Adrenal gland (tissue), 12 donors: ENCODE results near the gene PIGB. TPM values are rescaled to one million over a fixed set of nuclear protein-coding genes. Genes with fewer than 3 reads are reported as not detected.

Experiments used
- DNase-seq, 7 donors: peaks; one replicate each; pipeline ENCODE4 v3.0.0-alpha.2; 2019 to 2020
- H3K27ac ChIP-seq, 5 donors: fragments of 200-600 bp; sonication (generic) in 4 of 5; 1 replicate in 3 of 5; 2 replicates in 2 of 5; pipeline versions ENCODE4 v1.5.1 to v1.8.0; 2016 to 2020; ENCODE audit warnings: mild to moderate bottlenecking in 1 of 5
- H3K27me3 ChIP-seq: fragments of 200-600 bp; 2 replicates; pipeline ENCODE4 v1.8.0; 2021
- H3K36me3 ChIP-seq, 2 donors: fragments of 200-600 bp; replicated peaks in 1 of 2; 1 replicate in 1 of 2; 2 replicates in 1 of 2; pipeline versions ENCODE4 v1.5.1 to v1.8.0; 2018 to 2022
- H3K4me1 ChIP-seq, 2 donors: fragments of 200-600 bp; replicated peaks in 1 of 2; 1 replicate in 1 of 2; 2 replicates in 1 of 2; pipeline versions ENCODE4 v1.5.1 to v1.8.0; 2018 to 2021
- H3K4me3 ChIP-seq, 4 donors: fragments of 200-600 bp; sonication (generic) in 3 of 4; one replicate each; pipeline ENCODE4 v1.5.1; 2016 to 2018
- H3K9me3 ChIP-seq, 3 donors: fragments of 200-600 bp; sonication (generic) in 1 of 3; replicated peaks in 1 of 3; 1 replicate in 2 of 3; 2 replicates in 1 of 3; pipeline versions ENCODE4 v1.5.1 to v1.8.0; 2016 to 2021
- CTCF ChIP-seq, 6 experiments: fragments of 450-650 bp in 4 of 6; fragments of 200-600 bp in 2 of 6; sonication (generic) in 1 of 6; IDR thresholded peaks; 1 replicate in 5 of 6; 2 replicates in 1 of 6; pipeline versions ENCODE4 v1.5.1 to v1.8.0; 2016 to 2021; ENCODE audit warnings: antibody characterized with exemption in 6 of 6, mild to moderate bottlenecking in 2 of 6, moderate library complexity in 1 of 6
- POLR2A ChIP-seq, 2 donors: fragments of 450-650 bp; IDR thresholded peaks; one replicate each; pipeline ENCODE4 v1.6.1; 2017; ENCODE audit warnings: antibody characterized with exemption in 2 of 2, mild to moderate bottlenecking in 2 of 2, moderate library complexity in 1 of 2
- WGBS, 4 donors: extraction: QIAGEN DNeasy Blood & Tissue Kit in 2 of 4; methylation state at CpG; one replicate each; pipeline versions ENCODE4 v1.1.5 to v1.1.7; 2013 to 2017; 5-methylcytosine and 5-hydroxymethylcytosine counted together
- intact Hi-C, 2 donors: fragments of 100-400 bp; cut with DNase I; formaldehyde crosslinking; loops; one replicate each; pipeline versions ENCODE4 v1.14.1 to v1.15.0; 2022 to 2023
- polyA plus RNA-seq, 3 donors: library from polyadenylated mRNA; stranded (reverse); fragments of 200-250 nt in 2 of 3; fragments of 350-450 nt in 1 of 3; fragmentation: Illumina TruSeq in 1 of 3; extraction: RNeasy Lipid Tissue Mini Kit (QIAGEN cat#74804) in 1 of 3; gene quantifications; one replicate each; pipeline ENCODE4 v1.2.3, GENCODE V29; 2013 to 2014
- total RNA-seq, 9 donors: library from RNA; depleted of rRNA in 4 of 9; stranded (reverse); fragments of >200 nt in 4 of 9; fragments of 120-200 nt in 1 of 9; fragmentation: NEBNext Ultra II Directional in 1 of 9; extraction: Animal tissue kit (Norgen Biotek cat#: 25700) in 1 of 9; gene quantifications; one replicate each; pipeline versions ENCODE4 v1.1.0 to v1.2.4, GENCODE V29; 2013 to 2023
- donor health status: healthy with polysubstance abuse.
- donor health status: Bipolar disorder and iron deficiency.
- donor health status: DM: yes; HTN: yes; CAD: no.
- donor health status: DM: no; HTN: no; CAD: no.
- donor health status: DM: no; HTN: no; CAD: no.
- donor health status: DM: yes; HTN: yes; CAD: no.

PIGB gene
- total and polyA plus RNA-seq, 12 donors, result 9.5 to 33.8 (median 15.6) TPM

- WGBS, 4 donors, result 88 to 95% (median 94%) methylated on average over 5 of the region's 5 CpGs
- no peak for DNase-seq
- Histone ChIP-seq H3K9me3 (no peaks in the 10 kb centered on the region), H3K27ac (no peak overlapping the region), H3K4me3 (no peak overlapping the region), H3K36me3 (peaks cover 0 to 14% of the 10 kb centered on the region in 2 donors), H3K4me1 (no peaks in the 10 kb centered on the region), H3K27me3 (no peaks in the 10 kb centered on the region)
- intact Hi-C loops, result no loop called here
- TF ChIP-seq CTCF (IDR thresholded peaks at IDR 0.05), result no peak
- TF ChIP-seq POLR2A (IDR thresholded peaks at IDR 0.05), result no peak
Measured at GRCh38 chr15:55334371-55334770, 15.3 kb downstream of the PIGB start.

DNA sequence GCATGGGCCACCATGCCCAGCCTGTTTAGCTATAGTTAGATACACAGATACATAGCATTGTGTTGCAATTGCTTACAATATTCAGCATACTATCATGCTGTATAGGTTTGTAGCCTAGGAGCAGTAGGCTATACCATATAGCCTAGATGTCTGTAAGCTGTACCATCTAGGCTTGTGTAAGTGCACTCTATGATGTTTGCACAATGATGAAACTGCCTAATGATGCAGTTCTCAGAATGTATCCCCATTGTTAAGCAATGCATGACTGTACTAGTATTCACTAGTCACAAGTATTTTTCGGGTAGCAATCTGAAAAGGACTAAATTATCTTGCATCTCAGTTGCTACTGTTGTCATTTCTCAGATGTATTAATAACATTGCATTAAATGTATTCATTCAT lies 16.0 kb downstream of the PIGB start:
- intact Hi-C loops, result no loop called here
- Histone ChIP-seq H3K4me3 (no peak overlapping the region), H3K36me3 (peaks cover 0 to 14% of the 10 kb centered on the region in 2 donors), H3K9me3 (no peaks in the 10 kb centered on the region), H3K27me3 (no peaks in the 10 kb centered on the region), H3K27ac (no peak overlapping the region), H3K4me1 (no peaks in the 10 kb centered on the region)
- no peak for TF ChIP-seq CTCF (IDR thresholded peaks at IDR 0.05)
- TF ChIP-seq POLR2A (IDR thresholded peaks at IDR 0.05), result no peak
- DNase-seq, result no peak
- WGBS, 4 donors, result 94 to 100% (median 98%) methylated on average over 1 of the region's 1 CpG

- Histone ChIP-seq H3K4me1 (no peaks in the 10 kb centered on the region), H3K27me3 (no peaks in the 10 kb centered on the region), H3K36me3 (peaks cover 0 to 14% of the 10 kb centered on the region in 2 donors), H3K4me3 (no peak overlapping the region), H3K9me3 (no peaks in the 10 kb centered on the region), H3K27ac (no peak overlapping the region)
- no peak for DNase-seq
- WGBS, 4 donors, result 92 to 100% (median 96%) methylated on average over 1 of the region's 1 CpG; no CpG with 5 or more reads in 1 of the 4 donors
- TF ChIP-seq CTCF (IDR thresholded peaks at IDR 0.05) (no peak), POLR2A (IDR thresholded peaks at IDR 0.05) (no peak)
- intact Hi-C loops, result no loop called here
Measured at GRCh38 chr15:55337160-55337559, 18.1 kb downstream of the PIGB start.

- no peaks in the 10 kb centered on the region for H3K36me3 ChIP-seq
Measured at GRCh38 chr15:55343168-55343567, 24.1 kb downstream of the PIGB start.

More at GRCh38 chr15:55343168-55343567, 24.1 kb downstream of the PIGB start:
- Histone ChIP-seq H3K27ac (no peak overlapping the region), H3K27me3 (no peaks in the 10 kb centered on the region), H3K4me3 (no peak overlapping the region), H3K4me1 (no peaks in the 10 kb centered on the region), H3K9me3 (no peaks in the 10 kb centered on the region)
- 63 to 66% (median 65%) methylated on average over 2 of the region's 2 CpGs for WGBS, 4 donors
- TF ChIP-seq CTCF (IDR thresholded peaks at IDR 0.05) (no peak), POLR2A (IDR thresholded peaks at IDR 0.05) (no peak)
- DNase-seq, result no peak
- intact Hi-C loops, result no loop called here
